ENCODE data around the gene KRTAP10-4.

KRTAP10-4 gene

DNA sequence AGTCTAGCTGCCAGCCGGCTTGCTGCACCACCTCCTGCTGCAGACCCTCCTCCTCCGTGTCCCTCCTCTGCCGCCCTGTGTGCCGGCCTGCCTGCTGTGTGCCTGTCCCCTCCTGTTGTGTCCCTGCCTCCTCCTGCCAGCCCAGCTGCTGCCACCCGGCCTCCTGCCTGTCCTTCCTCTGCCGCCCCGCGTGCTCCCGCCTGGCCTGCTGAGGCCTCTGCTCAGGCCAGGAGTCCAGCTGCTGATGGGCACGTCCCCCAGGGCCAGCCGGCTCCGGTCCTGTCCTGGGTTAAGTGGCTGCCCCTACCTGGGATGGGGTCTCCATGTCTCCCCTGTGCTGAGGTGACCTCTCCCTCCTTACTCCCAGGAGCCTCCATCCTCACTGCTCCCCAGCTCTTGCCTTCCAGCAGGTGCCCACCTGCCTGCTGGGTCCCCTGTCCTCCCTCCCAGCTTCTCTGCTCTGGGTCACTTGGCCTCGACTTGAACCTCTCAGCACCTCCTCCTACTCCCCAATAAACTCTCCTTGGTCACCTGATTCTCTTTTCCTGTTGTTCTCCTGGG, 39.2 kb downstream of the KRTAP10-4 start:
- Histone ChIP-seq H3K27me3 (ENCODE audit: control insufficient read depth, insufficient read depth, low read length) (no peaks in the 10 kb centered on the region), H3K4me1 (ENCODE audit: control insufficient read depth, low read depth, low read length) (no peaks in the 10 kb centered on the region), H3K9me3 (ENCODE audit: control insufficient read depth, low read depth, low read length) (peaks cover 4% of the 10 kb centered on the region), H3K9ac (ENCODE audit: low read length) (no peak overlapping the region), H3K36me3 (ENCODE audit: control insufficient read depth, low read depth, low read length) (no peaks in the 10 kb centered on the region), H3K27ac (ENCODE audit: low read length) (no peak overlapping the region), H3K4me3 (ENCODE audit: low read length) (no peak overlapping the region)

DNA sequence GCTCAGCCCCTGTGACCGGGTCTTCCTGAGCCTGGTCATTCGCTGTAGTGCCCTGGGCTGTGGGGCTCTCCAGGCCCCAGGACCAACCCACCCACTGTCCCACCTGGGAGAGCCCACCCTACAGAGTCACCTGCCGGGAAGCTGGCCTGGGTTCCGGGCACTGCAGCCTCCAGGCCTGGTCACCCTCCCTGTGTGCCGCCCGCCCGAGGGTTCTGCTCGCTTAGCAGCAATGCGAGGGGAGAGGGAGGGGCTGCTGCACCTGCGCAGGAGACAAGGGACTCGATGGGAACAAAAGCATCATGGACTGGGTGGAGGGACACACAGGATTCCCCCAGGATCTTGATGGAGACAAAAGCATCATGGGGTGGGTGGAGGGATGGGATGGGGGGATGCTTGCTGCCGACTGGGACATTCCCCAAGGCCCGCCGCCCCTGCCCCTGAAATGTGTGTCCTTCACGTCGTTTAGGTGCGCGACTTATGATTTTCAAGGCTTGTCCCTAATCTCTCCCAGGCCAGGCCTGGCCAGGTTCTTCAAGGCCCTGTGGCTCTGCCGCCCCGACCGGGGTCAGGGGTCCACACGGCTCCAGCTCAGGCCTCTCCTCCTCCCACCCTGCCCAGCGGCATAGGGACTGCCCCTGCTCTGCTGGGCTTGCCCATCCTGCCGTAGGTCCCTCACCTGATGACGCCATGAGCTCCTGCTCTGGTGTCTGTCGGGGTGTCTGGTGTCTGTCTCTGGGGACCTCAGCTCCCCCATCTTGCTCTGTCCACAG, 40.0 kb downstream of the KRTAP10-4 start:
- peaks cover 4% of the 10 kb centered on the region for H3K9me3 ChIP-seq (ENCODE audit: control insufficient read depth, low read depth, low read length)
- no peaks in the 10 kb centered on the region for H3K36me3 ChIP-seq (ENCODE audit: control insufficient read depth, low read depth, low read length)
- no peaks in the 10 kb centered on the region for H3K4me1 ChIP-seq (ENCODE audit: control insufficient read depth, low read depth, low read length)
- no peak overlapping the region for H3K27ac ChIP-seq (ENCODE audit: low read length)
- H3K4me3 ChIP-seq (ENCODE audit: low read length) = no peak overlapping the region
- H3K9ac ChIP-seq (ENCODE audit: low read length) = no peak overlapping the region
- no peaks in the 10 kb centered on the region for H3K27me3 ChIP-seq (ENCODE audit: control insufficient read depth, insufficient read depth, low read length)

DNA sequence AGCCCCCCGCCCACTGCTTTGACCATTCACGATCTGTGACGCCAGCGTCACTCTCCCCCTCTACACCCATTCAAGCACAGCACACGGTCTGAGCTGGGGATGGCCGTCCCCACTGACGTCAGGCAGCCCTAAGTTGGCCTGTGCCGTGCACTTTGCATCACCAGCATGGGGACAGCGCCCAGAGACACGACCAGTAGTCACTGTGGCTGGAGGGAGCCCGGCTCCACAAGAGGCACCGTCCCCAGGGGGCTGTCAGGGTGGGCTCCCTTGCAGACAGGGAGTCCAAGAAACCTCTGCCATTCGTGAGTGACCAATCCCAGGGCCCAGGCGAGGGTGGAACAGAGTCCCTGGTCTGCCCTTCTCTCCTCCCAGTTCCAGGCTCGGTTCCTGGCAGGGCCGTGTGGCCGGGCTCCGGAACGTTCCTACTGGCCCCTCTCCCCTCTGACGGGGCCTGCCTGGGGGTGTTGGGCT, 40.7 kb downstream of the KRTAP10-4 start:
- peaks cover 4% of the 10 kb centered on the region for H3K9me3 ChIP-seq (ENCODE audit: control insufficient read depth, low read depth, low read length)
- no peaks in the 10 kb centered on the region for H3K36me3 ChIP-seq (ENCODE audit: control insufficient read depth, low read depth, low read length)
- no peaks in the 10 kb centered on the region for H3K27me3 ChIP-seq (ENCODE audit: control insufficient read depth, insufficient read depth, low read length)
- H3K9ac ChIP-seq (ENCODE audit: low read length) = no peak overlapping the region
- H3K27ac ChIP-seq (ENCODE audit: low read length) = no peak overlapping the region
- H3K4me3 ChIP-seq (ENCODE audit: low read length) = no peak overlapping the region
- H3K4me1 ChIP-seq (ENCODE audit: control insufficient read depth, low read depth, low read length) = no peaks in the 10 kb centered on the region

DNA sequence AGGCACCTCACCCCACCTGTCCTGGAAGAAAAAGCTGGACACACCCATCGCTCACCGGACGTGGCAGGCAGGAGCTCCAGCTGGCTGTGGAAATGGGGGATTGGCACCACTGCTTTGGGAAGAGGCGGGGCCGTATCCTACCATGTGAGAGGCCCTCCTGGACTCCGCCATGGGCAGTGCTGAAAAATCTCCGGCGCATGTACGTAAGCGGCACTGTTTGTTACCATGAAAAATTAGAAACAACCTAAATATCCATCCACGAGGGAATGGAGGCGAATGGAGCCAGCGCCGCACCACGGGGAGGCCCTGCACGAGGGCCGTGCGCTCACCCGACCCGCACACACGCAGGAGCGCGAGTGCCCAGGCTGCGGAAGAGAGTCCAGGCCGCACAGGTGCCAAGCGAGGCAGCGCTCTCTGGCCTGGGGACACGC, 41.4 kb downstream of the KRTAP10-4 start:
- H3K27ac ChIP-seq (ENCODE audit: low read length) = no peak overlapping the region
- no peak overlapping the region for H3K4me3 ChIP-seq (ENCODE audit: low read length)
- H3K9me3 ChIP-seq (ENCODE audit: control insufficient read depth, low read depth, low read length) = peaks cover 4% of the 10 kb centered on the region
- H3K27me3 ChIP-seq (ENCODE audit: control insufficient read depth, insufficient read depth, low read length) = no peaks in the 10 kb centered on the region
- H3K36me3 ChIP-seq (ENCODE audit: control insufficient read depth, low read depth, low read length) = no peaks in the 10 kb centered on the region
- no peaks in the 10 kb centered on the region for H3K4me1 ChIP-seq (ENCODE audit: control insufficient read depth, low read depth, low read length)
- no peak overlapping the region for H3K9ac ChIP-seq (ENCODE audit: low read length)

DNA sequence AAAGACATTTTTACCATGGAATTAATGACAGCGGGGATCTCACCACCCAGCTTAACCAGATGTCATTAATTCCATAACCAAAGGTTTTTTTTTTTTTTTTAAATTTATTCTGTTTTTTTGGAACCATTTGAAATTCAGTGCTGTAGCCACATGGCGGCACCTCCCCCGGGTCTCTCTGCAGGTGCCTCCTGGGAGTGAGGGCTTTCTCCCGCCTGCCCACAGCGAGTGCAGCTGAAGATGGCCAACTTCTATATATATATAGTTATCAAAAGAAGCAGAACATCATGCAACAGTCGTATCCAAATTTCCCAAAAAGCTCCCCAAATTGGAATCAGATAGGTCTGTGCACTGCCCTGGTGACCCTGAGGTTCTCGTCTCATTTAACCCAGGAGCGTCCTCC, 41.9 kb downstream of the KRTAP10-4 start:
- Histone ChIP-seq H3K36me3 (ENCODE audit: control insufficient read depth, low read depth, low read length) (no peaks in the 10 kb centered on the region), H3K27ac (ENCODE audit: low read length) (no peak overlapping the region), H3K4me3 (ENCODE audit: low read length) (no peak overlapping the region), H3K9ac (ENCODE audit: low read length) (no peak overlapping the region), H3K4me1 (ENCODE audit: control insufficient read depth, low read depth, low read length) (no peaks in the 10 kb centered on the region), H3K27me3 (ENCODE audit: control insufficient read depth, insufficient read depth, low read length) (no peaks in the 10 kb centered on the region), H3K9me3 (ENCODE audit: control insufficient read depth, low read depth, low read length) (peaks cover 4% of the 10 kb centered on the region)

DNA sequence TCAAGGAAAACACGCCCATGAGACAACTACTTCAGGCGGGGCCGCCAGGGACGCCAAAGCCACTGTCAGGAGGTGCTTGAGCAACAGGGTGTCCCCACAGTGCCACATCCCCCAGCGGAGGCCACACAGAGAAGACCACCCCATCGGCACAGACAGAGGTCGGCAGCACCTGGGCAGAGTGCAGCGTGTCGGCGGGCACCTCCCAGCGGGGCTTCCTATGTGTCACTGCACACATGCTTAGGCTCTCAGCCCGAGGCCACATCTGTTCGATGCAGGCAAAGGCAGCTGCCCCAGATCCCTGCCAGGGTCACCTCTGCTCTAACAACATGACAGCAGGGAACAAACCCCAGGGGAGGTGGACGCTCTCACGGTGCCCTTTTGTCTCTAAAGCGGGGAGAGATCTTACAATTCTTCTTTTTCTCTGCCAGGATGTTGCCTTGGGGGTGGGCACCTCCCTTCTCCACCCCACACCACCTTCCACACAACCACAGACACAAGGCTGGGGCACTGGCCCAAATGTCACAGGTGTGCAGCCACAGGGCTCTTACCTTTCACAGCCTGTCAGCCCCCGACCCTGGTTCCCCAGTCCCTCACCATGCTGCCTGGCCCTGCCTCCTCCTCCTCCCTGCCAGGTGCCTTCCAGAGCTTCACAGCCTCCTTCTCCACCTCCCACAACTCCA, 42.5 kb downstream of the KRTAP10-4 start:
- no peaks in the 10 kb centered on the region for H3K36me3 ChIP-seq (ENCODE audit: control insufficient read depth, low read depth, low read length)
- no peaks in the 10 kb centered on the region for H3K27me3 ChIP-seq (ENCODE audit: control insufficient read depth, insufficient read depth, low read length)
- no peaks in the 10 kb centered on the region for H3K4me1 ChIP-seq (ENCODE audit: control insufficient read depth, low read depth, low read length)
- no peak overlapping the region for H3K4me3 ChIP-seq (ENCODE audit: low read length)
- peaks cover 4% of the 10 kb centered on the region for H3K9me3 ChIP-seq (ENCODE audit: control insufficient read depth, low read depth, low read length)
- H3K27ac ChIP-seq (ENCODE audit: low read length) = no peak overlapping the region
- H3K9ac ChIP-seq (ENCODE audit: low read length) = no peak overlapping the region

DNA sequence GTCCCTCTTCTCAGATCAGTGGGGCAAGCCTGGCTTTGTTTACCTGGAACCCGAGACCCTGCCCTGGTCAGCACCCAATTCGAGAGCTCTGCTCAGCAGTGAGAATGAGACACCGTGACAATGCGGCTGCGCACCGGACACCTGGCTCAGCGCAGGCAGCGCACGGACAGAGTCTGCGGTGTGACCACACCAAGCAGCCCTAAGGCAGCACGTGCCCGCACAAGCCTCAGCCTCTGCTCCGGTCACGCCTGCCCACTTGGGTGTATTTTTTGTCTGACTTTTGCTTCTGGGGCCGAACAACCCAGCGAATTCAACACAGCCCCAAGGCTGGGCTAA, 43.0 kb downstream of the KRTAP10-4 start:
- no peak overlapping the region for H3K9ac ChIP-seq (ENCODE audit: low read length)
- H3K36me3 ChIP-seq (ENCODE audit: control insufficient read depth, low read depth, low read length) = no peaks in the 10 kb centered on the region
- no peak overlapping the region for H3K27ac ChIP-seq (ENCODE audit: low read length)
- H3K4me1 ChIP-seq (ENCODE audit: control insufficient read depth, low read depth, low read length) = no peaks in the 10 kb centered on the region
- H3K27me3 ChIP-seq (ENCODE audit: control insufficient read depth, insufficient read depth, low read length) = no peaks in the 10 kb centered on the region
- no peak overlapping the region for H3K4me3 ChIP-seq (ENCODE audit: low read length)
- peaks cover 1% of the 10 kb centered on the region for H3K9me3 ChIP-seq (ENCODE audit: control insufficient read depth, low read depth, low read length)

DNA sequence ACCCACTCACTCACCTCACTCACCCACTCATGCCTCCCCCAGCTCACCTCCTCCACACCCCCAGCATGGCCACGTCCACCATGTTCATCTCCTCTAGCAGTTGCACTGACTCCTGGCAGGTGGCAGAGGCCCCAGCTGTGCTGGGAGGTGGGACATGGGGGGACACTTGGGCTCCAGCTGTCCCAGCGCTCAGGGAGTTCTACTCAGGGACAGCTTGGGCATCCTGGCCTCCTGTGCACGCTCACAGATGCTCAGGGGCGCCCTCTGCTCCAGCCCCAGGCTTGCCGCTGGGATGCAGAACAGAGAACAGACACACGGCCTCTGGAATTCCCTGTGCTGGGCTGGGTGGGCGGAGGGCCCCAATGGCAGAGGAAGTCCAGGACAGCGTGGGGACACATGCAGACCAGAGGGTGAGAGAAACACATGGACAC, 43.6 kb downstream of the KRTAP10-4 start:
- Histone ChIP-seq H3K4me1 (ENCODE audit: control insufficient read depth, low read depth, low read length) (no peaks in the 10 kb centered on the region), H3K36me3 (ENCODE audit: control insufficient read depth, low read depth, low read length) (no peaks in the 10 kb centered on the region), H3K27ac (ENCODE audit: low read length) (no peak overlapping the region), H3K4me3 (ENCODE audit: low read length) (no peak overlapping the region), H3K9ac (ENCODE audit: low read length) (no peak overlapping the region), H3K27me3 (ENCODE audit: control insufficient read depth, insufficient read depth, low read length) (no peaks in the 10 kb centered on the region), H3K9me3 (ENCODE audit: control insufficient read depth, low read depth, low read length) (no peaks in the 10 kb centered on the region)

DNA sequence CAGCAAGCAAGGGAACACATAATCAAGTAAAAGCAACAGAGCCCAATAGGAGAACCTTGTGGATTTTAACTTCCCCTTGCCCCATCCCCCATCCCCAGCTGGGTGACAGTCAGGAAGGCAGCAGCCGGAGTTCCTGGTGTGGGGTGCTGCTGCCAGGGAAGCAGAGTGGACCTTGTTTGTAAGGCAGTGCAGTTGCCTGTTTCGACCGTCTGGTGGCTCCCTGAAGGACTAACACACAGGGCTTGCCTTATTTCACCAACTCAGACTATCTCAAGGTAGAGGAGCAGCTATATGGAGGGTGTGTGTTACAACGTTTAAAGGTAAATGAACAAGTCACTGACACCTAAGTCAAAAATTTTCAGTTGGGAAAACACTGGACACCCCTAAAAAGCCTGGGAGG, 45.0 kb downstream of the KRTAP10-4 start:
- Histone ChIP-seq H3K27ac (ENCODE audit: low read length) (no peak overlapping the region), H3K9ac (ENCODE audit: low read length) (no peak overlapping the region), H3K36me3 (ENCODE audit: control insufficient read depth, low read depth, low read length) (no peaks in the 10 kb centered on the region), H3K4me1 (ENCODE audit: control insufficient read depth, low read depth, low read length) (no peaks in the 10 kb centered on the region), H3K9me3 (ENCODE audit: control insufficient read depth, low read depth, low read length) (peaks cover 7% of the 10 kb centered on the region), H3K4me3 (ENCODE audit: low read length) (no peak overlapping the region), H3K27me3 (ENCODE audit: control insufficient read depth, insufficient read depth, low read length) (no peaks in the 10 kb centered on the region)

DNA sequence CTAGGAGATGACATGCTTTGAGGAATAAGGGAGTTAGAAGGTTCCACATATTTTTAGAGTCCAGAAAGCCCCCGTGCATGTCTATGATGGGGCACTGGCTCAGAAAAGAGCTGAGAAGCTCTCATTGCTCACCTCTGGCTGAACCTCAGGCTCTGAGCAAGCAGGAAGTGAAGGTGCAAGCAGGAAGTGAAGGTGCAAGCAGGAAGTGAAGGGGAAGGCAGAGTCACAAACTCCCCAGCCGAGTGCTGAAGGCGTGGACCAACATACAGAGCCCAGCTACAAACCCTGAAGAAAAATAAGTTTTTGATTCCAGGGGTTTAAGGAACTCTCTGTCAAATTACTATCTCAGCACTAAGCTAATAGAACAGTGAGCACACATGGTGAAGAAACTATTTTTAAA, 45.4 kb downstream of the KRTAP10-4 start:
- Histone ChIP-seq H3K27ac (ENCODE audit: low read length) (no peak overlapping the region), H3K9me3 (ENCODE audit: control insufficient read depth, low read depth, low read length) (peaks cover 11% of the 10 kb centered on the region), H3K9ac (ENCODE audit: low read length) (no peak overlapping the region), H3K27me3 (ENCODE audit: control insufficient read depth, insufficient read depth, low read length) (no peaks in the 10 kb centered on the region), H3K36me3 (ENCODE audit: control insufficient read depth, low read depth, low read length) (no peaks in the 10 kb centered on the region), H3K4me3 (ENCODE audit: low read length) (no peak overlapping the region), H3K4me1 (ENCODE audit: control insufficient read depth, low read depth, low read length) (no peaks in the 10 kb centered on the region)

DNA sequence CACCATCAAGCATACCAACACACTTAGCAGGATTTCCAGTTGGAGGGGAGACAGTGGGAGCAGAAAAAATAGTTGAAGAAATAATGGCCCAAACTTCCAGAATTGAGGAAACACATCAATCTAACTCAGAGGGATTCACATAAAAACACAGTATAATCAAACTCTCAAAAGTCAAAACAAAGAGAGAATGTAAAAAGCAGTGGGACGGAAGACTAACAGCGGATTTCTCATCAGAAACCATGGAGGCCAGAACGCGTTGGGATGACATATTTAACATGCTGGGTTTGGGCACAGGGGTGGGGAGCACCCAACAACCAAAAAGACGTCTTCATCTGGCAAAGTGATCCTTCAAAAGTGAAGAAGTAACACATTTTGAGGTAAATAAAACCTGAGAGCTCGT, 46.4 kb downstream of the KRTAP10-4 start:
- Histone ChIP-seq H3K4me3 (ENCODE audit: low read length) (no peak overlapping the region), H3K27ac (ENCODE audit: low read length) (no peak overlapping the region), H3K9ac (ENCODE audit: low read length) (no peak overlapping the region), H3K36me3 (ENCODE audit: control insufficient read depth, low read depth, low read length) (no peaks in the 10 kb centered on the region), H3K27me3 (ENCODE audit: control insufficient read depth, insufficient read depth, low read length) (no peaks in the 10 kb centered on the region), H3K4me1 (ENCODE audit: control insufficient read depth, low read depth, low read length) (no peaks in the 10 kb centered on the region), H3K9me3 (ENCODE audit: control insufficient read depth, low read depth, low read length) (peaks cover 15% of the 10 kb centered on the region)

Data from iPS-18a (cell line).